Liver (tissue), 3 donors: ENCODE data around the gene ADAR.

ENCODE experiments used
- FOXA1 ChIP-seq: IDR thresholded peaks from 2 replicates; pipeline ENCODE4 v1.6.1; 2016; ENCODE audit warnings: antibody characterized with exemption
- JUND ChIP-seq, 2 donors: IDR thresholded peaks; 2 replicates each; pipeline ENCODE4 v1.6.1; 2016; ENCODE audit warnings: antibody characterized with exemption in 2 of 2
- MAX ChIP-seq: IDR thresholded peaks from 2 replicates; pipeline ENCODE4 v1.6.1; 2016; ENCODE audit warnings: antibody characterized with exemption
- RAD21 ChIP-seq, 2 donors: IDR thresholded peaks; 2 replicates each; pipeline ENCODE4 v1.6.1; 2016; ENCODE audit warnings: antibody characterized with exemption in 2 of 2, mild to moderate bottlenecking in 2 of 2
- TAF1 ChIP-seq: conservative IDR thresholded peaks from 2 replicates; pipeline ENCODE4 v1.6.1; 2016; ENCODE audit warnings: antibody characterized with exemption, mild to moderate bottlenecking
- YY1 ChIP-seq: IDR thresholded peaks from 2 replicates; pipeline ENCODE4 v1.6.1; 2016; ENCODE audit warnings: antibody characterized with exemption, mild to moderate bottlenecking
- ZBTB33 ChIP-seq: IDR thresholded peaks from 2 replicates; pipeline ENCODE4 v1.6.1; 2016; ENCODE audit warnings: antibody characterized with exemption
- TF ChIP-seq, protein P1 (sequence below): fragments of 150-350 bp; IDR thresholded peaks from 2 replicates; pipeline ENCODE4 v1.5.1; 2017; ENCODE audit warnings: improper control_type of control experiment, low read depth, low read length; ENCODE audit not compliant: missing input control
- TF ChIP-seq, protein P2 (sequence below): IDR thresholded peaks from 2 replicates; pipeline ENCODE4 v1.6.1; 2016; ENCODE audit warnings: antibody characterized with exemption
- TF ChIP-seq, protein P3 (sequence below): IDR thresholded peaks from 2 replicates; pipeline ENCODE4 v1.6.1; 2016; ENCODE audit warnings: antibody characterized with exemption, mild to moderate bottlenecking
- donor health status: healthy.
- donor health status: healthy.

DNA sequence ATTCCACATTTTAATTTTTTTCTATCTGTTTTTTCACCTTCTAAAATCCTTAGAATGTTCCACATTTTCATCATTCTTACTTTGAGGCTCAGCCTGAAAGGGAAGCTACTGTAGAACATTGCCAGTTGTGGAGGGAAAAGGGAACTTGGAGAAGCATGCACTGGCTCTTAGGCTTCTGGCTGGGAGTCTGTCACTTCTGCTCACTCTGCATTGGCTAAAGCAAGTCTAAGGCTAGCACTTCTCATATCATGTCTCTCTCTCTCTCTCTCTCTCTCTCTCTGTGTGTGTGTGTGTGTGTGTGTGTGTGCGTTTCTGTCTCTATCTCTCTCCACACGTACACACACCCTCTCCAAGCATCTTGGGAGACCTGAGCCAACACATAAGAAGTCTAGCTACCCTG, 49.6 kb upstream of the ADAR start:
- TF ChIP-seq, protein P1, sequence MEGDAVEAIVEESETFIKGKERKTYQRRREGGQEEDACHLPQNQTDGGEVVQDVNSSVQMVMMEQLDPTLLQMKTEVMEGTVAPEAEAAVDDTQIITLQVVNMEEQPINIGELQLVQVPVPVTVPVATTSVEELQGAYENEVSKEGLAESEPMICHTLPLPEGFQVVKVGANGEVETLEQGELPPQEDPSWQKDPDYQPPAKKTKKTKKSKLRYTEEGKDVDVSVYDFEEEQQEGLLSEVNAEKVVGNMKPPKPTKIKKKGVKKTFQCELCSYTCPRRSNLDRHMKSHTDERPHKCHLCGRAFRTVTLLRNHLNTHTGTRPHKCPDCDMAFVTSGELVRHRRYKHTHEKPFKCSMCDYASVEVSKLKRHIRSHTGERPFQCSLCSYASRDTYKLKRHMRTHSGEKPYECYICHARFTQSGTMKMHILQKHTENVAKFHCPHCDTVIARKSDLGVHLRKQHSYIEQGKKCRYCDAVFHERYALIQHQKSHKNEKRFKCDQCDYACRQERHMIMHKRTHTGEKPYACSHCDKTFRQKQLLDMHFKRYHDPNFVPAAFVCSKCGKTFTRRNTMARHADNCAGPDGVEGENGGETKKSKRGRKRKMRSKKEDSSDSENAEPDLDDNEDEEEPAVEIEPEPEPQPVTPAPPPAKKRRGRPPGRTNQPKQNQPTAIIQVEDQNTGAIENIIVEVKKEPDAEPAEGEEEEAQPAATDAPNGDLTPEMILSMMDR, result no peak
- TF ChIP-seq MAX, result no peak
- TF ChIP-seq, protein P2, sequence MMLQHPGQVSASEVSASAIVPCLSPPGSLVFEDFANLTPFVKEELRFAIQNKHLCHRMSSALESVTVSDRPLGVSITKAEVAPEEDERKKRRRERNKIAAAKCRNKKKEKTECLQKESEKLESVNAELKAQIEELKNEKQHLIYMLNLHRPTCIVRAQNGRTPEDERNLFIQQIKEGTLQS, result no peak
- TF ChIP-seq FOXA1, result no peak
- TF ChIP-seq ZBTB33, result no peak
- TF ChIP-seq TAF1, result no peak
- no peak for TF ChIP-seq JUND (IDR thresholded peaks at IDR 0.05)
- no peak for TF ChIP-seq YY1
- TF ChIP-seq RAD21 (IDR thresholded peaks at IDR 0.05), result no peak
- TF ChIP-seq, protein P3, sequence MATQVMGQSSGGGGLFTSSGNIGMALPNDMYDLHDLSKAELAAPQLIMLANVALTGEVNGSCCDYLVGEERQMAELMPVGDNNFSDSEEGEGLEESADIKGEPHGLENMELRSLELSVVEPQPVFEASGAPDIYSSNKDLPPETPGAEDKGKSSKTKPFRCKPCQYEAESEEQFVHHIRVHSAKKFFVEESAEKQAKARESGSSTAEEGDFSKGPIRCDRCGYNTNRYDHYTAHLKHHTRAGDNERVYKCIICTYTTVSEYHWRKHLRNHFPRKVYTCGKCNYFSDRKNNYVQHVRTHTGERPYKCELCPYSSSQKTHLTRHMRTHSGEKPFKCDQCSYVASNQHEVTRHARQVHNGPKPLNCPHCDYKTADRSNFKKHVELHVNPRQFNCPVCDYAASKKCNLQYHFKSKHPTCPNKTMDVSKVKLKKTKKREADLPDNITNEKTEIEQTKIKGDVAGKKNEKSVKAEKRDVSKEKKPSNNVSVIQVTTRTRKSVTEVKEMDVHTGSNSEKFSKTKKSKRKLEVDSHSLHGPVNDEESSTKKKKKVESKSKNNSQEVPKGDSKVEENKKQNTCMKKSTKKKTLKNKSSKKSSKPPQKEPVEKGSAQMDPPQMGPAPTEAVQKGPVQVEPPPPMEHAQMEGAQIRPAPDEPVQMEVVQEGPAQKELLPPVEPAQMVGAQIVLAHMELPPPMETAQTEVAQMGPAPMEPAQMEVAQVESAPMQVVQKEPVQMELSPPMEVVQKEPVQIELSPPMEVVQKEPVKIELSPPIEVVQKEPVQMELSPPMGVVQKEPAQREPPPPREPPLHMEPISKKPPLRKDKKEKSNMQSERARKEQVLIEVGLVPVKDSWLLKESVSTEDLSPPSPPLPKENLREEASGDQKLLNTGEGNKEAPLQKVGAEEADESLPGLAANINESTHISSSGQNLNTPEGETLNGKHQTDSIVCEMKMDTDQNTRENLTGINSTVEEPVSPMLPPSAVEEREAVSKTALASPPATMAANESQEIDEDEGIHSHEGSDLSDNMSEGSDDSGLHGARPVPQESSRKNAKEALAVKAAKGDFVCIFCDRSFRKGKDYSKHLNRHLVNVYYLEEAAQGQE, result no peak
